ENCODE data around the gene DUSP9. TPM values are rescaled to one million over a fixed set of nuclear protein-coding genes. Genes with fewer than 3 reads are reported as not detected.

Gene DUSP9
- total RNA-seq, 1 experiment from 2014 or later, result 10.7 TPM

DNA sequence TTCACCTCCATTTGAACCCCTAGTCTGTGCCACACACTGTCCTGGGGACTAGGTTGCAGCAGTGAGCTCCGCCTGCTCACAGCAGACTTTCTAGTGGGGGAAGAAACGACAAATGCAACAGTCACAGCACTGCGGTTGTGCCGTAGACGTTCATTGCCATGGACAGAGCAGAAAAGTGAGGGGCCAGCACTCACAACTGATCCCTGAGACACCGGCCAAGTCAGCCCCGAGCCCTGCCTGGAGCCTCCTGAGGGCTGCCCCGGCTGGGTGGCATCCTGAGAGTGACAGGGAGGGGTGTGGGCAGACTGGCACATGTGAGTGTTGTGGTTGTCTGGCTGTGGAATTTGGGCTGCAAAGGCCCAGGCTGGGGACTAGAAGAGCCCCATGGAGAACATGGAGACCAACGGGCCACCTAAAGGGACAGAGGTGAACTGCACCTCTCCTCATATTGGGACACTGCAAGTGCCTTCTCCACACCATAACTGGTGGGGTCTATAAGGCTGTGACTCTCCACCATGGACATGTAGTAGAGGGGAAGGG lies 4.6 kb downstream of the DUSP9 start:
- no peaks in the 10 kb centered on the region for H3K9me2 ChIP-seq (replicated peaks; ENCODE audit: low read length)
- H3K36me3 ChIP-seq (ENCODE audit: low read depth, low read length), result no peaks in the 10 kb centered on the region
- H2AFZ ChIP-seq (ENCODE audit: low read length), result no peak overlapping the region
- no peaks in the 10 kb centered on the region for H3F3A ChIP-seq (ENCODE audit: low read length, unreplicated experiment)
- no peak overlapping the region for H3K9ac ChIP-seq (ENCODE audit: low read length)
- ATAC-seq (peak; percentile 74), DNase-seq (peak; percentile 35)
- H3K4me1 ChIP-seq (ENCODE audit: insufficient read depth, low read length), result no peaks in the 10 kb centered on the region
- POLR2A ChIA-PET (ENCODE audit: unreplicated experiment), result no interaction called here
- no peaks in the 10 kb centered on the region for H4K20me1 ChIP-seq (ENCODE audit: low read length)
- no peak for TF ChIP-seq EZH2phosphoT487 (IDR thresholded peaks at IDR 0.05; ENCODE audit: borderline replicate concordance, low read length)
- peak; percentile 48 for TF ChIP-seq CTCF (conservative IDR thresholded peaks at IDR 0.05; ENCODE audit: low read depth, low read length)
- no peaks in the 10 kb centered on the region for H3K79me2 ChIP-seq (ENCODE audit: low read length)
- H3K9me3 ChIP-seq (ENCODE audit: low read length), result no peaks in the 10 kb centered on the region
- BruUV-seq (replicated peaks), result no TSS peak
- H3K4me2 ChIP-seq (ENCODE audit: low read length), result no peak overlapping the region
- H3K27ac ChIP-seq (ENCODE audit: low read length), result no peak overlapping the region
- intact Hi-C loops (cut with micrococcal nuclease), result no loop called here
- no peak overlapping the region for H3K4me3 ChIP-seq (ENCODE audit: low read length)
- no peaks in the 10 kb centered on the region for H3K27me3 ChIP-seq (ENCODE audit: low read length)
- CTCF ChIA-PET, result no interaction called here

GRCh38 chrX:153653556-153653955 lies 6.6 kb downstream of the DUSP9 start:
- POLR2A ChIA-PET (ENCODE audit: unreplicated experiment), result no interaction called here
- Histone ChIP-seq H3F3A (ENCODE audit: low read length, unreplicated experiment) (no peaks in the 10 kb centered on the region), H3K4me1 (ENCODE audit: insufficient read depth, low read length) (no peaks in the 10 kb centered on the region), H3K79me2 (ENCODE audit: low read length) (no peaks in the 10 kb centered on the region), H3K27me3 (ENCODE audit: low read length) (no peaks in the 10 kb centered on the region), H3K4me2 (ENCODE audit: low read length) (no peak overlapping the region), H3K4me3 (ENCODE audit: low read length) (no peak overlapping the region), H4K20me1 (ENCODE audit: low read length) (no peaks in the 10 kb centered on the region), H3K9me2 (replicated peaks; ENCODE audit: low read length) (no peaks in the 10 kb centered on the region), H3K27ac (ENCODE audit: low read length) (no peak overlapping the region), H3K36me3 (ENCODE audit: low read depth, low read length) (no peaks in the 10 kb centered on the region), H3K9ac (ENCODE audit: low read length) (no peak overlapping the region), H3K9me3 (ENCODE audit: low read length) (no peaks in the 10 kb centered on the region), H2AFZ (ENCODE audit: low read length) (no peak overlapping the region)
- BruUV-seq (replicated peaks), result no TSS peak
- intact Hi-C loops (cut with micrococcal nuclease), result no loop called here
- TF ChIP-seq EZH2phosphoT487 (IDR thresholded peaks at IDR 0.05; ENCODE audit: borderline replicate concordance, low read length) (no peak), CTCF (conservative IDR thresholded peaks at IDR 0.05; ENCODE audit: low read depth, low read length) (no peak), EZH2 (IDR thresholded peaks at IDR 0.05; ENCODE audit: low read length, unreplicated experiment) (no peak)
- ATAC-seq, result no peak
- CTCF ChIA-PET, result interaction anchor here (0.5 kb wide), 1 partner anchor 63 kb away, joined by 3 read pairs; no protein-coding TSS in a partner anchor
- no peak for DNase-seq

DNA sequence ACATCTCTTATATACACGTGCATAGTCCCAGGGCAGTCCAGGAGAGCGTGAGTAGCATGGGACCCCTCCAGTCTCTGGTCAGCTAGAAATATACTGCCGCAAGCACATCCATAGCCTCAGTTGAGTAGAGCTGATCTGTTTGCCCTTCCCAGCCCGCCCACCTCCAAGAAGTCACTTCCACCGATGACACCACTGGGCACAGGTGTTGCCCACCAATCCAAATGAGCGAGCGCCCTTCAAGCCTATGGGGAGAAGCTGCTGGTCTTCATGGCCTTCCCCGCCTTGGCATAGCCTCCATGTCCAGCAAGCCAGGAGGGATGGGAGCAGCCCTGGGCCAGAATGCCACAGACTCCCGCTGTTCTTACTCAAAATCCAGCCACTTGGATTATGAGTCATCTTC lies 10.2 kb downstream of the DUSP9 start:
- no peaks in the 10 kb centered on the region for H3K36me3 ChIP-seq (ENCODE audit: low read depth, low read length)
- H3K4me1 ChIP-seq (ENCODE audit: insufficient read depth, low read length), result no peaks in the 10 kb centered on the region
- DNase-seq, result no peak
- H4K20me1 ChIP-seq (ENCODE audit: low read length), result no peaks in the 10 kb centered on the region
- no peak for ATAC-seq
- intact Hi-C loops (cut with micrococcal nuclease), result no loop called here
- BruUV-seq (replicated peaks), result no TSS peak
- no peak overlapping the region for H3K27ac ChIP-seq (ENCODE audit: low read length)
- H3K79me2 ChIP-seq (ENCODE audit: low read length), result no peaks in the 10 kb centered on the region
- no peak overlapping the region for H3K9ac ChIP-seq (ENCODE audit: low read length)
- 0 out of 2 replicates have a peak, but pooled peaks cover 2% of the 10 kb centered on the region for H3K27me3 ChIP-seq (ENCODE audit: low read length)
- no peaks in the 10 kb centered on the region for H3K9me2 ChIP-seq (replicated peaks; ENCODE audit: low read length)
- H2AFZ ChIP-seq (ENCODE audit: low read length), result no peak overlapping the region
- H3F3A ChIP-seq (ENCODE audit: low read length, unreplicated experiment), result no peaks in the 10 kb centered on the region
- H3K4me3 ChIP-seq (ENCODE audit: low read length), result no peak overlapping the region
- no peak overlapping the region for H3K4me2 ChIP-seq (ENCODE audit: low read length)
- CTCF ChIA-PET, result interaction anchor here (0.7 kb wide), 1 partner anchor 11 kb away, joined by 9 read pairs; no protein-coding TSS in a partner anchor
- POLR2A ChIA-PET (ENCODE audit: unreplicated experiment), result no interaction called here
- H3K9me3 ChIP-seq (ENCODE audit: low read length), result no peaks in the 10 kb centered on the region
- TF ChIP-seq CTCF (conservative IDR thresholded peaks at IDR 0.05; ENCODE audit: low read depth, low read length) (no peak), EZH2phosphoT487 (IDR thresholded peaks at IDR 0.05; ENCODE audit: borderline replicate concordance, low read length) (no peak), EZH2 (IDR thresholded peaks at IDR 0.05; ENCODE audit: low read length, unreplicated experiment) (no peak)
